Adipocyte (in vitro differentiated cells): ENCODE data around the gene NUP98.
A peak's percentile ranks its signal among the peaks of the same experiment; 100 is the strongest.
"Not testable (repeated sequence)": the region's sequence is repeated elsewhere in the genome, so short reads cannot be mapped to it uniquely, and the experiment has no call there.

Source experiments
- DNase-seq: peaks from one replicate; pipeline ENCODE4 v3.0.0-alpha.2; 2015; ENCODE audit warnings: low read depth
- H3K27me3 ChIP-seq: replicated peaks from 2 replicates; pipeline ENCODE4 v1.7.0; 2013; ENCODE audit warnings: mild to moderate bottlenecking, low read length, moderate library complexity; ENCODE audit not compliant: control insufficient read depth, insufficient read depth
- H3K36me3 ChIP-seq: 2 replicates; pipeline ENCODE4 v1.7.0; 2013; ENCODE audit warnings: low read length, mild to moderate bottlenecking, moderate library complexity; ENCODE audit not compliant: control insufficient read depth, insufficient read depth, severe bottlenecking
- H3K4me1 ChIP-seq: 2 replicates; pipeline ENCODE4 v1.7.0; 2013; ENCODE audit warnings: mild to moderate bottlenecking, low read length, moderate library complexity; ENCODE audit not compliant: control insufficient read depth, insufficient read depth
- H3K4me3 ChIP-seq: 2 replicates; pipeline ENCODE4 v1.7.0; 2013; ENCODE audit warnings: mild to moderate bottlenecking, low read length, moderate library complexity
- H3K9ac ChIP-seq: 2 replicates; pipeline ENCODE4 v1.7.0; 2013; ENCODE audit warnings: mild to moderate bottlenecking, low read length, moderate library complexity
- H3K9me3 ChIP-seq: 2 replicates; pipeline ENCODE4 v1.7.0; 2013; ENCODE audit warnings: mild to moderate bottlenecking, low read length, moderate library complexity; ENCODE audit not compliant: control insufficient read depth

Gene NUP98

GRCh38 chr11:3824714-3825472, 27.5 kb upstream of the NUP98 start:
- H3K9ac ChIP-seq = no peak overlapping the region
- H3K4me3 ChIP-seq = no peak overlapping the region
- peaks cover 21% of the 10 kb centered on the region for H3K36me3 ChIP-seq
- H3K9me3 ChIP-seq = no peaks in the 10 kb centered on the region
- H3K4me1 ChIP-seq = peaks cover 7% of the 10 kb centered on the region
- H3K27me3 ChIP-seq = no peaks in the 10 kb centered on the region
- DNase-seq = no peak

- no peak overlapping the region for H3K9ac ChIP-seq
- DNase-seq = no peak
- H3K4me1 ChIP-seq = peaks cover 7% of the 10 kb centered on the region
- H3K4me3 ChIP-seq = no peak overlapping the region
- peaks cover 20% of the 10 kb centered on the region for H3K36me3 ChIP-seq
- no peaks in the 10 kb centered on the region for H3K9me3 ChIP-seq
- no peaks in the 10 kb centered on the region for H3K27me3 ChIP-seq
These were observed 26.6 kb upstream of the NUP98 start for GRCh38 chr11:3823762-3824506.

- Histone ChIP-seq H3K27me3 (no peaks in the 10 kb centered on the region), H3K9me3 (no peaks in the 10 kb centered on the region), H3K4me3 (no peak overlapping the region), H3K9ac (no peak overlapping the region), H3K4me1 (peaks cover 7% of the 10 kb centered on the region), H3K36me3 (peaks cover 20% of the 10 kb centered on the region)
- peak; percentile 74 for DNase-seq
These were observed 25.9 kb upstream of the NUP98 start for GRCh38 chr11:3823303-3823702.

- Histone ChIP-seq H3K9ac (no peak overlapping the region), H3K4me1 (peaks cover 7% of the 10 kb centered on the region), H3K9me3 (no peaks in the 10 kb centered on the region), H3K27me3 (no peaks in the 10 kb centered on the region), H3K4me3 (no peak overlapping the region), H3K36me3 (peaks cover 12% of the 10 kb centered on the region)
- DNase-seq = no peak
These were observed 25.0 kb upstream of the NUP98 start for GRCh38 chr11:3822312-3822711.

- H3K4me1 ChIP-seq = peaks cover 7% of the 10 kb centered on the region
- DNase-seq = no peak
- no peak overlapping the region for H3K9ac ChIP-seq
- H3K36me3 ChIP-seq = no peaks in the 10 kb centered on the region
- no peak overlapping the region for H3K4me3 ChIP-seq
- no peaks in the 10 kb centered on the region for H3K9me3 ChIP-seq
- no peaks in the 10 kb centered on the region for H3K27me3 ChIP-seq
These were observed 23.6 kb upstream of the NUP98 start for GRCh38 chr11:3820971-3821370.

GRCh38 chr11:3817181-3817800, 19.9 kb upstream of the NUP98 start:
- Histone ChIP-seq H3K9ac (no peak overlapping the region), H3K36me3 (no peaks in the 10 kb centered on the region), H3K4me1 (no peaks in the 10 kb centered on the region), H3K27me3 (no peaks in the 10 kb centered on the region), H3K4me3 (no peak overlapping the region), H3K9me3 (no peaks in the 10 kb centered on the region)
- DNase-seq = no peak

- H3K4me3 ChIP-seq = no peak overlapping the region
- no peaks in the 10 kb centered on the region for H3K4me1 ChIP-seq
- no peak for DNase-seq
- no peak overlapping the region for H3K9ac ChIP-seq
- H3K36me3 ChIP-seq = no peaks in the 10 kb centered on the region
- no peaks in the 10 kb centered on the region for H3K9me3 ChIP-seq
- no peaks in the 10 kb centered on the region for H3K27me3 ChIP-seq
These were observed 19.3 kb upstream of the NUP98 start for GRCh38 chr11:3816673-3817072.

GRCh38 chr11:3815845-3816244, 18.5 kb upstream of the NUP98 start:
- DNase-seq = no peak
- Histone ChIP-seq H3K4me1 (no peaks in the 10 kb centered on the region), H3K9me3 (no peaks in the 10 kb centered on the region), H3K27me3 (no peaks in the 10 kb centered on the region), H3K4me3 (no peak overlapping the region), H3K9ac (no peak overlapping the region), H3K36me3 (no peaks in the 10 kb centered on the region)

- not testable (repeated sequence) for H3K27me3 ChIP-seq, H3K9ac ChIP-seq, H3K4me1 ChIP-seq, DNase-seq, H3K4me3 ChIP-seq, H3K9me3 ChIP-seq, H3K36me3 ChIP-seq
These were observed 17.5 kb upstream of the NUP98 start for GRCh38 chr11:3814832-3815231.

GRCh38 chr11:3810951-3811350, 13.6 kb upstream of the NUP98 start:
- H3K27me3 ChIP-seq = no peaks in the 10 kb centered on the region
- H3K4me1 ChIP-seq = peaks cover 9% of the 10 kb centered on the region
- no peaks in the 10 kb centered on the region for H3K9me3 ChIP-seq
- no peaks in the 10 kb centered on the region for H3K36me3 ChIP-seq
- no peak overlapping the region for H3K9ac ChIP-seq
- DNase-seq = no peak
- no peak overlapping the region for H3K4me3 ChIP-seq

GRCh38 chr11:3810446-3810845, 13.1 kb upstream of the NUP98 start:
- Histone ChIP-seq H3K4me3 (no peak overlapping the region), H3K4me1 (peaks cover 9% of the 10 kb centered on the region), H3K9ac (no peak overlapping the region), H3K27me3 (no peaks in the 10 kb centered on the region), H3K9me3 (no peaks in the 10 kb centered on the region), H3K36me3 (no peaks in the 10 kb centered on the region)
- no peak for DNase-seq
